Keratinocyte (primary cell): ENCODE results near the gene MAB21L1.

ENCODE experiments used
- CTCF ChIP-seq, 3 experiments: IDR thresholded peaks in 1 of 3; conservative IDR thresholded peaks in 1 of 3; optimal IDR thresholded peaks in 1 of 3; 2 replicates in 2 of 3; 3 replicates in 1 of 3; pipeline versions ENCODE3 to v1.5.1; 2011; ENCODE audit warnings: low read length in 3 of 3, mild to moderate bottlenecking in 3 of 3, moderate library complexity in 2 of 3, control low read depth in 1 of 3, inconsistent platforms in 1 of 3; ENCODE audit not compliant: insufficient read depth in 2 of 3; ENCODE audit errors: extremely low read depth in 1 of 3
- EZH2 ChIP-seq: IDR thresholded peaks from one replicate; pipeline ENCODE4 v1.6.1; 2012; ENCODE audit warnings: inconsistent platforms, mild to moderate bottlenecking, low read length, moderate library complexity

GRCh38 chr13:35496006-35496405 is 19.5 kb upstream of the MAB21L1 start:
- TF ChIP-seq EZH2 (no peak), CTCF (optimal IDR thresholded peaks at IDR 0.05 in 1 of 3, IDR thresholded peaks at IDR 0.05 in 1 of 3, conservative IDR thresholded peaks at IDR 0.05 in 1 of 3; ENCODE audit: extremely low read depth in 1 of 3, insufficient read depth in 2 of 3, low read length in 3 of 3) (no peak)
